HG03571 (cell line): Measurements from ENCODE around the gene PFDN4.
A peak's percentile ranks its signal among the peaks of the same experiment; 100 is the strongest.
"Not testable (repeated sequence)": the region's sequence is repeated elsewhere in the genome, so short reads cannot be mapped to it uniquely, and the experiment has no call there.

ENCODE experiments used
- ATAC-seq: cut with Tn5 transposase; IDR thresholded peaks from one replicate; pipeline ENCODE4 v1.9.1; 2021; ENCODE audit not compliant: unreplicated experiment

The PFDN4 gene

GRCh38 chr20:54223751-54224150, 15.9 kb downstream of the PFDN4 start:
- ATAC-seq = no peak

- not testable (repeated sequence) for ATAC-seq
Measured at GRCh38 chr20:54224642-54225041, 16.8 kb downstream of the PFDN4 start.

- peak; percentile 79 for ATAC-seq
Measured at GRCh38 chr20:54227241-54227640, 19.4 kb downstream of the PFDN4 start.

GRCh38 chr20:54227751-54228150, 19.9 kb downstream of the PFDN4 start:
- no peak for ATAC-seq

GRCh38 chr20:54228841-54229240, 21.0 kb downstream of the PFDN4 start:
- ATAC-seq = no peak

- ATAC-seq = no peak
Measured at GRCh38 chr20:54229566-54230160, 21.8 kb downstream of the PFDN4 start.

DNA sequence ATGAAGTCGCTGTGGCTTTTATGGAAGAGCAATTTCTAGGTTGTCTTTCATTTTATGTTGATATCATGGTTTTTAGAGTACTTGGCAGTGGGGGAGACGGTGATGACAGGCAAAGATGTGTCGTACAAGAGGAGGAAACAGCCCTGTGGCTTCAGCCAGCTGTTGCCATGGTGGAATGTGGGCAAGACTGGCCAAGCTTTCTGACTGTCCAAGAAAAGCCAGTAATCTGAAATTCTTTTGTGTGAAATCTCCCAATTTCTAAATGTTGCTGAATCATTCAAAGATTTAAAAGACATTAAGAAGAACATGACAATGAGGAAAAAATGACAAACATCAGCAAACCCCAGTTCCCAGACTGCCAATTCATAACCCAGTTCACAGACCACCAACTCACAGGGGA, 23.1 kb downstream of the PFDN4 start:
- ATAC-seq = no peak

- no peak for ATAC-seq
Measured at GRCh38 chr20:54234991-54235390, 27.1 kb downstream of the PFDN4 start.

DNA sequence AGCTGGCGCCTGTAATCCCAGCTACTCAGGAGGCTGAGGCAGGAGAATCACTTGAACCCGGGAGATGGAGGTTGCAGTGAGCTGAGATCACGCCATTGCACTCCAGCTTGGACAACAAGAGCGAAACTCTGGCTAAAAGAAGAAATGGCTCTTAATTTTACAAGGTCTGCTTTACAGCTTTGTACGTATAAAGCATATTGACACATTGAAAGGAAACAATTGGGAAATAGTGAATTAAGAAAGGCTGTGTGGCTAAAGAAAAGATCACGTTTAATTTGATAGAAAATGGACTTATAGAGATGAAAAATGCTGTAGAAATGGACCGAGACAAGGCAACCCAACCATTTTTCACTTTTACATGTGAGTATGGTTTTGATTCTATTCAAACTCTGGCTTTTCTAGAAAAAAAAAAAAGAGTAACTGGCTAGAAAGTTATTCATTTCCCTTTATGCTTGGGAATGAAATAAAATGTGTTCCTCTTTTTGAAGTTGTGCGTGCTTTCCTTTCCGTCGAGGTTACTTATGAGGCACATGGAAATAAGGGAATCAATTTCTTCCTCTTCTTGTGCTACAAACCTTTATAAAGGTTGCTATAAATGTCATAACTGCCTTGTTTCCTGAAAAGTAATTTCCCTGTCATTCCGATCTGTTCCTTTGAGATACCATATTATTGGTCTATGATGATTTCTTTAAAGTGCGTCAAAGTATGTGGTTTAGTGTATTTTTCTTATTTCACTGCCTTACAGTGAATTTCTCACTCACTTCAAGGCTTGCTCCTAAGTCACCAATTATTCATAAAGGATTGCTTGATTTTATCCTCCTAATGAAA, 29.4 kb downstream of the PFDN4 start:
- no peak for ATAC-seq

DNA sequence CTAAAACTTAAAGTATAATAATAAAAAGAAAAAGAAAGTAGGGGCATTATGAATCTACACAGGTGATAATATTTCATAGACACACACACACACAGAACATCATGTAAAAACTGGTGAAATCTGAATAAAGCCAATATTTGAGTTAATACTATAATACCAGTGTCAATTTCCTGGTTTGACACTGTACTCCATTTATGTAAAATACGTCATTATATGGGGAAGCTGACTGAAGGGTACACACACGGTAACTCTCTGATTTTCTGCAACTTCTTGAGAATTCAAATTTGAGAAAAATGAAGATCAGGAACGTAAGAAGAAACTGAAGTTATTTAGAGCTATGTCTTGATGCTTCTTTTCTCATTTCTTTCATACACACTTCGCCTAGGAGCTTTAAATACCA, 36.2 kb downstream of the PFDN4 start:
- no peak for ATAC-seq

GRCh38 chr20:54248705-54249104, 40.8 kb downstream of the PFDN4 start:
- ATAC-seq = not testable (repeated sequence)

- no peak for ATAC-seq
Measured at GRCh38 chr20:54250691-54251090, 42.8 kb downstream of the PFDN4 start.

DNA sequence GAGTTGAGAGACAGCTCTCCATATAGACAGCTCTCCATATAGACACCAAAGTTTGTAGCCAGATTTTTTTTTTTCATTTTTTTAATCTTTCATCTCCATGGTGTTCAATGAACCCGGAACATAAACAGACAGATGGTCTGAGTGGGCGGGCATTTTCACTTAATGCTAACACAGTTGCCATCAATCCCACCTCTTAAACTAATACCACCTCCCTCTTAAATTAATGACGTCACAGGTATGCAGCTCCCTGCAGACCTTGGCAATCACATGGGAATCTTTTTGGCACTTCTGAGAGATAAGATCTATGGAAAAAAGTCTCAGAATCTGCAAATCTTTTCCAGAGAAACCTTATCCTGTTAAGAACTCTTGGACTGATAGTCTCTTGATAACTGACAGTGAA, 43.2 kb downstream of the PFDN4 start:
- no peak for ATAC-seq

DNA sequence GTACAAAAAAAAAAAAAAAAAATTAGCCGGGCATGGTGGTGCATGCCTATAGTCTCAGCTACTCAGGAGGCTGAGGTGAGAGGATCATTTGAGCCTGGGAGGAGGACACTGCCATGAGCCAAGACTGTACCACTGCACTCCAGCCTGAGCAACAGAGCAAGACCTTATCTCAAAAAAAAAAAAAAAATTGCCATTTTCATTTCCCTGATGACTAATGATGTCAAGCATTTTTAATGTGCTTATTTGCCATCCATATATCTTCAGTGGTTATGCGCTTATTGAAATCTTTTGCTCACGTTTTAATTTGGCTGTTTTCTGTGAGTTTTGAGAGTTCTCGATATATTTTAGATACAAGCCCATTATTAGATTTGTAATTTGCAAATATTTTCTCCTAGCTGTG, 46.7 kb downstream of the PFDN4 start:
- no peak for ATAC-seq

- no peak for ATAC-seq
Measured at GRCh38 chr20:54255157-54255556, 47.3 kb downstream of the PFDN4 start.

DNA sequence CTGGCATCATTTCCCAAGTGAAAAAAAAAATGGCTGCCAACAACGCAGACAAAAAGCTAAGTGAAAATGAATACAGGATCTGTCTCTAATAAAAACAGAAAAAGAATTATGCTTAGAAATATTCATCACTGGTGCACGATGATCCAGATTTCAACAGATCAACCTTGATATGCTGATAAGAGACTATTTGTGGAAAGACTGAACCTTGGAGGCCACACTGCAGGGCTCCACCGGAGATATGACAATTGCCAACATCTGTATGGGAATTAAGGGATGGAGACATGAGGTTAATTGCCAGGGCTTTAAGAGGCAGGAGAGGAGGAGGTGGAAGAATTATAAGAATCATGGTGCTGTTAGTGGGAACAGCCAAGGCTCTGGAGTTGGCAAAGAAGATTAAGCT, 48.3 kb downstream of the PFDN4 start:
- no peak for ATAC-seq

- no peak for ATAC-seq
Measured at GRCh38 chr20:54257071-54257816, 49.4 kb downstream of the PFDN4 start.

DNA sequence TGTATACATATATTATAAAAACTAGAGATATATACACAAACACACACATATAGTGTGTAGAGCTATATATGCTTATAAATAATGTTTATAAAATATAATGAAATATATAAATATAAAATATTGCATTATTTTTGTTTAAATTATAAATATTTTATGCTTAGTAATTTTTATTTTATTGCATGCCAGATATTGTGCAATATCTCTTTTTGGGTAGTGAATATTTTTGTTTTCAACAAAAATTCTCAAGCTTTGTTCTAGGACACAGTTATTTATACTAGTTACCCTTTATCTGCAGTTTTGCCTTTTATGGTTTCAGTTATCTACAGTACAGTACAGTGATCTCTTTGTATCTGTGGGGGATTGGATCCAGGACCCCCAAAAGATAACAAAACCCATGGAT, 52.2 kb downstream of the PFDN4 start:
- no peak for ATAC-seq

DNA sequence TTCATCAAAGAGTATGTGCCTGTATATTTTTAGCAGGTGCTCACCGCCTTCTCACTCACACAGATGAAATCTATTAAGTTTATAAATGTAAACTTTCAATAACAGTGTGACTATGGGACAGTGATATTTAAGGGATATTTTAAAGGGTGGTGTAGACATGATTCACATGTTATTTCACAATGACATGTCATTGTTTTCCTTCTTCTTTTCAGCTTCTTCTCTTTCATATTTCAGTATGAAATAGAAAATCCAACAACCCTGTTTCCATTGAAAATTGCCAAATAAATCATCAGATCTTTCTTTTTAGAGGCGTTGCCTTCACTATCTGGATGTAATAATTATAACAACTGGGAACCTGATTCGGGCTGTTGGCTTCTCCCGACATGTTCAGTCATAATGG, 54.8 kb downstream of the PFDN4 start:
- ATAC-seq = no peak

DNA sequence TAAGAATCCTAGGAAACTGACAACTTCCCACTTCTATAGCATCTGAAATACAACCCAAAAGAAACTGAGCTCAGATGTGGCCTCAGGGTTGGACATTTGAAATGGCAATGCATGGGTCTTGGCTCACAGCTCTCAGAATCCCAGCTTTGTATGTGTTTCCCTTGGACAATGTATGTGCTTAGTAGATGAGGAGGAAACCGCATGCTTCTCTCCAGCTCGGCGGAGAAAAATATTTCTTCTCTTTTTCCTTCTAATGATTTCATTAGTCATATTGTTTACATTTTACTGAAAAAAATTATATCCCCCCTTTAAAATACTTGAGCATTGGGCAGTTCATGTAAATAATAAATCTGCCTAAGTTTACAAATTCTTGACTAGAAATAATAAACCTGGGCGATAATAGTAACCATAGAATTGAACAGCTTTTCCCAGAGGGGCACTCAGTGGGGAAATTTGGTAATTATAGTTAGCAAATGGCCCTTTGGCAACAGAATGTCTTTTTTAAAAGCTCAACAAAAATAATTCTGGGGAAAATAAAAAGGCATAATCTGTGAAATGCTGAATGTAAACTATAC, 55.3 kb downstream of the PFDN4 start:
- ATAC-seq = no peak

GRCh38 chr20:54265791-54266190, 57.9 kb downstream of the PFDN4 start:
- ATAC-seq = not testable (repeated sequence)

DNA sequence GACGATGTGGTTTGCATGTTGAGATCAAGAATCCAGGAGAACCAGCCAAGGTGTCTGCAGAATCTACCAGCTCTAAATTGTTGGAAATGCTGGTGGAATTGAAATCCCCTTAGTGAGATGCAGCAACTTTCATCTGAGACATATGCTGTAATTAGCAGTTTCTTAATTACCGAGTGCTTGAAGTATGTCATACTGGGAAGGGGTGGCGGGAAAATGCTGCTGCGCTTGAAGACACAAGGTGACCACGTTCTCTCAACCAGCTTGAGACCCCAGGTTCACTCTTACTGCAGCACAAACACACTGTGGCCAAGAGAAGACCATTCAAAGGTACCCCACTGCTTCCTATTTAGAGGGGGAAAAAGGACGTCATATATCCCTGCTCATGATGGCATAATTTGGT, 59.0 kb downstream of the PFDN4 start:
- no peak for ATAC-seq
